ENCODE data around the gene TUB. TPM values are rescaled to one million over a fixed set of nuclear protein-coding genes. Genes with fewer than 3 reads are reported as not detected.

The TUB gene
- total and polyA plus RNA-seq, 11 donors = 4.7 to 38.8 (median 18.4) TPM

DNA sequence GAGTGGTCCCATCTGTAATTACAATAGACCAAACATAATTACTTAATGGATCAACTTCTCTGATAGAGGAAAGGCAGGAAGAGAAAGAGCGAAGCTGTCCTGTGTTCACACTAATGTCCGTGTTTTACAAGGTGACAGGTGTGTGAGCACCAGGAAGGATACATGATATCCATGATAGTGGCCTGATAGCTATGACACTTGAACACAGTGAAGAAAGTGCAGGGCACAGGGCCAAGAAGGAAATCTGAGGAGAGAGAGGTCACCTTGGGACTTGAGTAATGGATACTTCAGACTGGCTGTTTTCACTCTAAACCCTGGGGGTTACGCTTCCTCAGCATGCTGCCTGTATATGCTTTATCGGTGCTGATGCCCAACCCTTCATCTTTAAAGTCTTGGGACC is 29.4 kb downstream of the TUB start:
- ATAC-seq = no peak

DNA sequence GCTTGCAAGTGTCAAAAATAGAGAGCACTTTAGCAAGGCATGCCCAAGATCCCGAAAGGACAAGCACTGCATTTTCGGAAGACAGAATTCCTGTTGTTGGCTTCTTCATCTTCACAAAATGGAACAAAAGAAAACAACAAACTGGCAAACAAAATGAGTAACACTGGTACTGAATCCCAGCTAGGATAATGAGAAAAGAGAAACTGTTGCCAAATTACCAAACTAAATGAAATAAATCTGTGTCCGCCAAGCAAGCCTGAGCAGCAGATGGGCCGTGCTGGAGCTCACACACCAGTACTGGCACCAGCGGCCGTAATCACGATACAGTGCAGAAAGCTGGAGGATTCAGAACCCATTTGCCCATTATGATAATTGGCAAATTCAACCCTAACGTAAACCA is 30.6 kb downstream of the TUB start:
- Histone ChIP-seq H3K9me3 (peaks cover 0 to 27% (median 6%) of the 10 kb centered on the region in 12 donors), H3K36me3 (peaks cover 0 to 10% (median 0%) of the 10 kb centered on the region in 9 donors), H3K4me3 (no peak overlapping the region), H3K4me1 (peaks cover 0 to 9% (median 0%) of the 10 kb centered on the region in 12 donors), H3K27ac (no peak overlapping the region), H3K27me3 (no peaks in the 10 kb centered on the region)
- intact Hi-C loops (cut with DNase I) = no loop called here
- ATAC-seq = no peak
- TF ChIP-seq, protein P1, sequence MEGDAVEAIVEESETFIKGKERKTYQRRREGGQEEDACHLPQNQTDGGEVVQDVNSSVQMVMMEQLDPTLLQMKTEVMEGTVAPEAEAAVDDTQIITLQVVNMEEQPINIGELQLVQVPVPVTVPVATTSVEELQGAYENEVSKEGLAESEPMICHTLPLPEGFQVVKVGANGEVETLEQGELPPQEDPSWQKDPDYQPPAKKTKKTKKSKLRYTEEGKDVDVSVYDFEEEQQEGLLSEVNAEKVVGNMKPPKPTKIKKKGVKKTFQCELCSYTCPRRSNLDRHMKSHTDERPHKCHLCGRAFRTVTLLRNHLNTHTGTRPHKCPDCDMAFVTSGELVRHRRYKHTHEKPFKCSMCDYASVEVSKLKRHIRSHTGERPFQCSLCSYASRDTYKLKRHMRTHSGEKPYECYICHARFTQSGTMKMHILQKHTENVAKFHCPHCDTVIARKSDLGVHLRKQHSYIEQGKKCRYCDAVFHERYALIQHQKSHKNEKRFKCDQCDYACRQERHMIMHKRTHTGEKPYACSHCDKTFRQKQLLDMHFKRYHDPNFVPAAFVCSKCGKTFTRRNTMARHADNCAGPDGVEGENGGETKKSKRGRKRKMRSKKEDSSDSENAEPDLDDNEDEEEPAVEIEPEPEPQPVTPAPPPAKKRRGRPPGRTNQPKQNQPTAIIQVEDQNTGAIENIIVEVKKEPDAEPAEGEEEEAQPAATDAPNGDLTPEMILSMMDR (IDR thresholded peaks at IDR 0.05) = no peak
- no peak for TF ChIP-seq POLR2A (IDR thresholded peaks at IDR 0.05)
- no peak for DNase-seq
- 84 to 92% (median 89%) methylated on average over 8 of the region's 8 CpGs for whole genome bisulfite sequencing, 4 donors

More for the DNA sequence above, 29.4 kb downstream of the TUB start:
- peaks cover 0 to 11% (median 0%) of the 10 kb centered on the region in 9 donors for H3K36me3 ChIP-seq
- 75 to 92% (median 82%) methylated on average over 4 of the region's 4 CpGs for WGBS, 4 donors
- H3K4me1 ChIP-seq = peaks cover 0 to 18% (median 6%) of the 10 kb centered on the region in 12 donors
- H3K27me3 ChIP-seq = no peaks in the 10 kb centered on the region
- H3K9me3 ChIP-seq = peaks cover 0 to 15% (median 4%) of the 10 kb centered on the region in 12 donors
- intact Hi-C loops (cut with DNase I) = no loop called here
- no peak overlapping the region for H3K27ac ChIP-seq
- TF ChIP-seq POLR2A (IDR thresholded peaks at IDR 0.05) = no peak
- DNase-seq = no peak
- H3K4me3 ChIP-seq = no peak overlapping the region

DNA sequence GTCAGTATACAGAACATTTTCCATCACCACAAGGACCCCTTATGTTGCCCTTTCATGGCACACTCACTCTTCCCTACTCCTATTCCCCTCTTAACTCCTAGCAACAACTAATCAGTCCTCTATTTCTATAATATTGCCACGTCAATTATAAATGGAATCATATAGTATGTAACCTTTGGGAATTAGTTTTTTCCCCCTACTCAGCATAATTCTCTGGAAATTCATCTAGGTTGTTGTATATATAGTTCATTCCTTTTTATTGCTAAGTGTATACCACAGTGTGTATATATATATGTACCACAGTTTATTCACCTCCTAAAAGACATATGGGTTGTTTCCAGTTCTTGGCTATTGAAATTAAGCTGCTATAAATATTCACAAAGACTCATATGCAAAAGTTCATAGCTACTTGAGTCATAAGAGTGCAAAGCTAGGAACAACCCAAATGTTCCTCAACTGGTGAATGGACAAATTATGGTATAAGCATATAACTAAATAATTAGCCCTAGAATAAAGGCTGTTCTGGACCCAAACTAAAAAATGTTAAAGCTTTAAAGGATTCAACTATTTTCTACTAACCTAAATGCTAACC is 41.3 kb downstream of the TUB start:
- whole genome bisulfite sequencing, 4 donors = 76 to 85% (median 84%) methylated on average over 1 of the region's 1 CpG
- DNase-seq = no peak
- Histone ChIP-seq H3K27ac (no peak overlapping the region), H3K9me3 (peaks cover 0 to 12% (median 0%) of the 10 kb centered on the region in 12 donors), H3K36me3 (no peaks in the 10 kb centered on the region), H3K4me3 (no peak overlapping the region), H3K27me3 (no peaks in the 10 kb centered on the region), H3K4me1 (no peaks in the 10 kb centered on the region)
- TF ChIP-seq POLR2A (IDR thresholded peaks at IDR 0.05) = no peak
- TF ChIP-seq, protein P1 (IDR thresholded peaks at IDR 0.05) = no peak
- intact Hi-C loops (cut with DNase I) = no loop called here
- no peak for ATAC-seq

DNA sequence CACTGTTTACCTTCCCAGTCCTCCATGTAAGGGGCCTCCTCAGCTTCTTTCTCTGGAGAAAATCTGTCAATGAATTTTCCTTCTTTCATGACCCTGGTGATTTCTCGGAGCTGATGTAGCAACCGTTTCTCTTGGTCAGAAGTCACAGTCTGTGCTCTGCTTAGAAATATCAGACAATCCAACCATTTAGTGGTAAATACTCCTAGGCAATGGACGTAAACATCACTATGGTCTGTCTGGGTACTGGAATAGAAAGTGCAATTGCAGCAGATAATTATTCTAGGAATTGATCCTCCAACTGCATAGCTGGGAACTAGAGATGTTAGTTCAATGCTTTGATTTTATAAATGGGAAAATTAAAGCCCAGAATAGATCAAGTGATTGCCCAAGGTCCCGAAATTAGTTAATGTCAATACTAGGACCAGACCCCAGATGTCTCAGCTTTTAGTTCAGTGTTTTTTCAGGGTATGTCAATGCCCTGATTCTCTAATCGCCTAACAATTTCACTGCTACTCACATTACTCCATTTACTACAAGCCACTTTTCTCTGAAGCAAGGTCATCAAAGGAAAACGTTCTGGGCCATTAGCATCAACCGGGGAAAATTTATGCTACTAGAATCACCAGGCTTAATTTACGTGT is 45.8 kb downstream of the TUB start:
- Histone ChIP-seq H3K27me3 (no peaks in the 10 kb centered on the region), H3K4me1 (no peaks in the 10 kb centered on the region), H3K36me3 (no peaks in the 10 kb centered on the region), H3K9me3 (no peaks in the 10 kb centered on the region), H3K4me3 (no peak overlapping the region), H3K27ac (no peak overlapping the region)
- no peak for TF ChIP-seq POLR2A (IDR thresholded peaks at IDR 0.05)
- TF ChIP-seq, protein P1 (IDR thresholded peaks at IDR 0.05) = no peak
- DNase-seq (no peak), ATAC-seq (no peak)
- 80 to 87% (median 84%) methylated on average over 8 of the region's 8 CpGs for WGBS, 4 donors
- intact Hi-C loops (cut with DNase I) = no loop called here
